ENCODE measurements around the gene FUT6.

DNA sequence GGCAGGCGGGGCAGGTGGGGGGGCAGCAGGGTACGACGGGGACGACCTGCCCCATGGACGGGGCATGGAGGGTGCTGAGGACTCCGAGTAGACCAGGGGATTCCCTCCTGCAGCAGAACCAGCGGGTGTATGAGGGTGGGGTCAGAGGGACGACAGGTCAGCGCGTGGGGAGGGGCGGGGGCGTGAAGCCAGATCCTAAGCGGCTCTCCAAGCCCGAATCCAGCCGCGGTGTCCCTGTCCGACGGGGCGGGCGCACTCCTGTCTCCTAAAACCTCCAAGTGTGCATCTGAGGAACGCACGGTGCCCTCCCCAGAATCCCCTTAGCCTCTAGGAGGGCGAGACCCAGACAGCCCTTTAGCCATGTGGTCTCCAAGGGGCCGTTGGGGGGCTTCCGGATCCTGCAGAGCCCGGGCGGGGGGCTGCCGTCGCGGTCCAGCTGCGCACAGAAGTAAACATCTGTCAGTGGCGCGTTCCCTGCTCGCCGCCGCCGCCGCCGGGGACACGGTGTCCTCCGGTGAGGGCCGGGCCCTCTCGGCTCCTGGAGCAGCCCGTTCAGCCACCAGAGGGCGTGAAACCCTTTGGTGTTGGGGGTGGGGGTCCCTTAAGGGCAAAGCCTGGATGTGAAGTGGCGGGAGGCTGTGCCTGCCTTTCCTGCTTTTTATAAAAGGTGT, 33.9 kb downstream of the FUT6 start:
- TF ChIP-seq POLR2A (IDR thresholded peaks at IDR 0.05; ENCODE audit: low read length): no peak
- no peak for TF ChIP-seq GATA1 (IDR thresholded peaks at IDR 0.05; ENCODE audit: low read depth, low read length)
